Neural progenitor cell (in vitro differentiated cells): ENCODE results near the gene CTSD. TPM values are rescaled to one million over a fixed set of nuclear protein-coding genes. Genes with fewer than 3 reads are reported as not detected.

Experiments
- DNase-seq: peaks from one replicate; pipeline ENCODE4 v3.0.0-alpha.2; 2016; ENCODE audit warnings: low spot score
- H2AFZ ChIP-seq: fragments of 200-600 bp; sonication (generic); replicated peaks from 2 replicates; pipeline ENCODE4 v1.6.1; 2016; ENCODE audit warnings: antibody characterized with exemption
- H3F3A ChIP-seq: fragments of 200-600 bp; sonication (generic); 2 replicates; pipeline ENCODE4 v1.6.1; 2016; ENCODE audit warnings: antibody characterized with exemption, low read depth
- H3K27ac ChIP-seq: fragments of 200-600 bp; sonication (generic); 2 replicates; pipeline ENCODE4 v1.5.1; 2016; ENCODE audit warnings: mild to moderate bottlenecking
- H3K27me3 ChIP-seq: fragments of 200-600 bp; sonication (generic); 2 replicates; pipeline ENCODE4 v1.6.1; 2016; ENCODE audit warnings: mild to moderate bottlenecking, moderate library complexity
- H3K36me3 ChIP-seq: fragments of 200-600 bp; sonication (generic); 2 replicates; pipeline ENCODE4 v1.5.1; 2016
- H3K4me1 ChIP-seq: fragments of 200-600 bp; sonication (generic); 2 replicates; pipeline ENCODE4 v1.6.1; 2016; ENCODE audit warnings: mixed run types
- H3K4me2 ChIP-seq: fragments of 200-600 bp; sonication (generic); 2 replicates; pipeline ENCODE4 v1.6.1; 2016
- H3K4me3 ChIP-seq: fragments of 200-600 bp; sonication (generic); 2 replicates; pipeline ENCODE4 v1.5.1; 2016
- H3K79me2 ChIP-seq: fragments of 200-600 bp; sonication (generic); 2 replicates; pipeline ENCODE4 v1.6.1; 2016; ENCODE audit warnings: low read depth
- H3K9ac ChIP-seq: fragments of 200-600 bp; sonication (generic); 2 replicates; pipeline ENCODE4 v1.6.1; 2016
- H3K9me3 ChIP-seq: fragments of 200-600 bp; sonication (generic); 2 replicates; pipeline ENCODE4 v1.5.1; 2016; ENCODE audit warnings: low read depth
- H4K20me1 ChIP-seq: fragments of 200-600 bp; sonication (generic); 2 replicates; pipeline ENCODE4 v1.6.1; 2016; ENCODE audit warnings: low read depth
- H3K27ac Mint-ChIP-seq: 3 replicates; pipeline ENCODE4 v1.8.0; 2021; ENCODE audit warnings: mixed read lengths
- H3K27me3 Mint-ChIP-seq: 2 replicates; pipeline ENCODE4 v1.8.0; 2022; ENCODE audit warnings: low read depth, mild to moderate bottlenecking, inconsistent platforms, moderate library complexity, mixed read lengths; ENCODE audit not compliant: insufficient read depth
- H3K36me3 Mint-ChIP-seq: 3 replicates; pipeline ENCODE4 v1.8.0; 2021; ENCODE audit warnings: mixed read lengths
- H3K4me1 Mint-ChIP-seq: 3 replicates; pipeline ENCODE4 v1.8.0; 2021; ENCODE audit warnings: mixed read lengths
- H3K4me3 Mint-ChIP-seq: 3 replicates; pipeline ENCODE4 v1.8.0; 2021; ENCODE audit warnings: mild to moderate bottlenecking, moderate library complexity, mixed read lengths
- H3K9me3 Mint-ChIP-seq: 3 replicates; pipeline ENCODE4 v1.8.0; 2020; ENCODE audit warnings: mixed read lengths
- EZH2 ChIP-seq: fragments of 200-600 bp; sonication (generic); IDR thresholded peaks from 2 replicates; pipeline ENCODE4 v1.6.1; 2017; ENCODE audit warnings: antibody characterized with exemption, mild to moderate bottlenecking, moderate library complexity
- EZH2phosphoT487 ChIP-seq: fragments of 200-600 bp; sonication (generic); IDR thresholded peaks from 2 replicates; pipeline ENCODE4 v1.6.1; 2017; ENCODE audit warnings: antibody characterized with exemption
- total RNA-seq: library from RNA; depleted of rRNA; stranded (reverse); fragments of >200 nt; gene quantifications from 2 replicates; pipeline ENCODE4 v1.2.3, GENCODE V29; 2015; ENCODE audit warnings: low replicate concordance
- TF ChIP-seq, protein P1 (sequence below): fragments of 200-600 bp; sonication (generic); IDR thresholded peaks from 2 replicates; pipeline ENCODE4 v1.5.1; 2017; ENCODE audit warnings: antibody characterized with exemption, mild to moderate bottlenecking

CTSD gene
- total RNA-seq, 1 donor from 2014 or later: 38.2 TPM

DNA sequence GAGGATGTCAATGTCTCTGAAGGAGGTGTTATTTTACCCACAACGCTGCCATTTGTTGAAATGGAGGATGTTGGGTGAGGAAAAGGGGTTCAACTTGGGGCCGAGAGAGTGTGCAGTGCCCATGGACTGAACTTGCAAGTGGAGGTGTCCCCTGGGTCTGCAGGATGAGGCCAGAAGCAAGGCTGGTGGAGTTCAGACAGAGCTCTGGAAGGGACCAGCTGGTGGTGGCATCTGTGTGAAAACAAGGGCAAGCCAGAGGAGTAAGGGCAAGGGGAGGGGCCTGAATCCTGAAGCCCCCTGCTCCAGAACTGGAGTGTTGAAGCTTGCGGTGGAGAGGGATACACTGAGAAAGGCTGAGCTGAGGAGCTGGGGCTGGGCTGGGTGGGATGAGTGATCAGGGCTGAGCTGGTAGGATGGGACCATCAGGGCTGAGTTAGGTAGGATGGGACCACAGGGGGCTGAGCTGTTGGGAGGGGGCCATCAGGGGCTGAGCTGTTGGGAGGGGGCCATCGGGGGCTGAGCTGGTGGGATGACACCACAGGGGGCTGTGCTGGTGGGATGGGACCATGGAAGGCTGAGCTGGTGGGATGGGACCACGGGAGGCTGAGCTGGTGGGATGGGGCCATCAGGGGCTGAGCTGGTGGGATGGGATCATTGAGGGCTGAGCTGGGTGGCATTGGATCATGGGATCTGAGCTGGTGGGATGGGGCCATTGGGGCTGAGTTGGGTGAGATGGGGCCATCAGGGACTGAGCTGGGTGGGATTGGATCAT, 13.4 kb upstream of the CTSD start:
- TF ChIP-seq, protein P1, sequence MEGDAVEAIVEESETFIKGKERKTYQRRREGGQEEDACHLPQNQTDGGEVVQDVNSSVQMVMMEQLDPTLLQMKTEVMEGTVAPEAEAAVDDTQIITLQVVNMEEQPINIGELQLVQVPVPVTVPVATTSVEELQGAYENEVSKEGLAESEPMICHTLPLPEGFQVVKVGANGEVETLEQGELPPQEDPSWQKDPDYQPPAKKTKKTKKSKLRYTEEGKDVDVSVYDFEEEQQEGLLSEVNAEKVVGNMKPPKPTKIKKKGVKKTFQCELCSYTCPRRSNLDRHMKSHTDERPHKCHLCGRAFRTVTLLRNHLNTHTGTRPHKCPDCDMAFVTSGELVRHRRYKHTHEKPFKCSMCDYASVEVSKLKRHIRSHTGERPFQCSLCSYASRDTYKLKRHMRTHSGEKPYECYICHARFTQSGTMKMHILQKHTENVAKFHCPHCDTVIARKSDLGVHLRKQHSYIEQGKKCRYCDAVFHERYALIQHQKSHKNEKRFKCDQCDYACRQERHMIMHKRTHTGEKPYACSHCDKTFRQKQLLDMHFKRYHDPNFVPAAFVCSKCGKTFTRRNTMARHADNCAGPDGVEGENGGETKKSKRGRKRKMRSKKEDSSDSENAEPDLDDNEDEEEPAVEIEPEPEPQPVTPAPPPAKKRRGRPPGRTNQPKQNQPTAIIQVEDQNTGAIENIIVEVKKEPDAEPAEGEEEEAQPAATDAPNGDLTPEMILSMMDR: no peak
- no peak for TF ChIP-seq EZH2phosphoT487
- no peak for TF ChIP-seq EZH2
- H3K9me3 Mint-ChIP-seq: peaks cover 14% of the 10 kb centered on the region
- Histone ChIP-seq H3K79me2 (no peaks in the 10 kb centered on the region), H3K9ac (no peak overlapping the region), H3F3A (no peaks in the 10 kb centered on the region), H3K36me3 (no peaks in the 10 kb centered on the region), H3K9me3 (no peaks in the 10 kb centered on the region), H3K4me3 (no peak overlapping the region), H3K27me3 (no peaks in the 10 kb centered on the region), H4K20me1 (no peaks in the 10 kb centered on the region), H3K27ac (no peak overlapping the region), H2AFZ (no peak overlapping the region), H3K4me2 (no peak overlapping the region), H3K4me1 (no peaks in the 10 kb centered on the region)
- H3K4me3 Mint-ChIP-seq: no peak overlapping the region
- peaks cover 5% of the 10 kb centered on the region for H3K36me3 Mint-ChIP-seq
- H3K4me1 Mint-ChIP-seq: peaks cover 31% of the 10 kb centered on the region
- no peak for DNase-seq
- H3K27me3 Mint-ChIP-seq: peaks cover 9% of the 10 kb centered on the region
- H3K27ac Mint-ChIP-seq: no peak overlapping the region

DNA sequence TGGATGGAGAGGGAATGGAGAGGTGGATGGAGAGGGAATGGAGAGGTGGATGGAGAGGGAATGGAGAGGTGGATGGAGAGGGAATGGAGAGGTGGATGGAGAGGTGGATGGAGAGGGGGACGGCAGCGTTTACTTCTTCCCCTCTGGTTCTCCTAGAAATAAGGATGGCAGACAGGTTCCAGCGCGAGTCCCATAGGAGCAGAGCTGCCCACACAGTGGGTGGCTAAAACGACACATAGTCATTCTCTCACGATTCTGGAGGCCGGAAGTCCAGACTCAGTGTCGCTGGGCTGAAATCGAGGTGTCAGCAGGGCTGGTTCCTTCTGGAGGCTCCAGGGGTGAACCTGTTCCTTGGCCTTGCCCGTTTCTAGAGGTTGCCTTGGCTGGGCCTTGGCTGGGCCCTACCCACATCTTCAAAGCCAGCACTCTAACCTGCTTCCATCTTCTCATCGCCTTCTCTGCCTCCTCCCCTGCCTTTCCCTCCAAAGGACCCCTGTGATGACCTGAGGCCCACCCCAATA, 12.7 kb upstream of the CTSD start:
- TF ChIP-seq, protein P1: no peak
- no peak for TF ChIP-seq EZH2phosphoT487
- TF ChIP-seq EZH2: no peak
- peaks cover 14% of the 10 kb centered on the region for H3K9me3 Mint-ChIP-seq

DNA sequence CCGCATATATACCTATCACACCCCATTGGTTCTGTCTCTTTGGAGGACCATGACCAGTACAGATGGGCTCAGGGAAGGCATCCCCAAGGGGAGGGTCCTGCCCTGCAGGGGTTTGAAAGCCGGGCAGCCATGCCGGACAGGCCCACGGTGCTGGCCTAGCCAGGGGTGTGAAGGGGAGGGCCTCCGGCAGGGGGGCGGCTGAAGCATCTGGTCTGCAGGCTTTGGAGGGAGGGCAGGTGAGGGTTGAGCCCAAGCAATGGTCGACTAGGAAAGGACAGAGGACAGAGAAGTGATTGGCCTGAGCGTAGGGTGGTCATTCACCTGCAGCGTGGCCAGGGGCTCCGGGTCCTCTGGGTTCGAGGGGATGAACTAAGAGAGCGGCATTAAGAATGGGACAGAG, 11.2 kb upstream of the CTSD start:
- Mint-ChIP-seq H3K27me3 (peaks cover 10% of the 10 kb centered on the region), H3K27ac (no peak overlapping the region), H3K9me3 (peaks cover 14% of the 10 kb centered on the region), H3K4me3 (no peak overlapping the region), H3K36me3 (peaks cover 5% of the 10 kb centered on the region), H3K4me1 (peaks cover 25% of the 10 kb centered on the region)
- Histone ChIP-seq H3K36me3 (no peaks in the 10 kb centered on the region), H3K27ac (no peak overlapping the region), H3K9me3 (no peaks in the 10 kb centered on the region), H4K20me1 (no peaks in the 10 kb centered on the region), H3K27me3 (no peaks in the 10 kb centered on the region), H3K79me2 (no peaks in the 10 kb centered on the region), H3F3A (peaks cover 5% of the 10 kb centered on the region), H3K4me2 (no peak overlapping the region), H3K9ac (no peak overlapping the region), H2AFZ (no peak overlapping the region), H3K4me3 (no peak overlapping the region), H3K4me1 (no peaks in the 10 kb centered on the region)
- TF ChIP-seq, protein P1: no peak
- DNase-seq: no peak

More for the DNA sequence above, 12.7 kb upstream of the CTSD start:
- Histone ChIP-seq H3K79me2 (no peaks in the 10 kb centered on the region), H3K36me3 (no peaks in the 10 kb centered on the region), H3K27ac (no peak overlapping the region), H3K9ac (no peak overlapping the region), H3K9me3 (no peaks in the 10 kb centered on the region), H4K20me1 (no peaks in the 10 kb centered on the region), H3K4me1 (no peaks in the 10 kb centered on the region), H3K27me3 (no peaks in the 10 kb centered on the region), H3K4me2 (no peak overlapping the region), H3F3A (peaks cover 3% of the 10 kb centered on the region), H3K4me3 (no peak overlapping the region), H2AFZ (no peak overlapping the region)
- Mint-ChIP-seq H3K4me3 (no peak overlapping the region), H3K36me3 (peaks cover 5% of the 10 kb centered on the region), H3K27me3 (peaks cover 9% of the 10 kb centered on the region), H3K27ac (no peak overlapping the region), H3K4me1 (peaks cover 36% of the 10 kb centered on the region)
- DNase-seq: no peak
